Peyer's patch (tissue), 4 donors: ENCODE data around the gene MND1.

Source experiments
- POLR2A ChIP-seq, 2 donors: fragments of 450-650 bp; IDR thresholded peaks; one replicate each; pipeline ENCODE4 v1.5.1; 2017; ENCODE audit warnings: antibody characterized with exemption in 2 of 2, mild to moderate bottlenecking in 2 of 2, moderate library complexity in 2 of 2
- TF ChIP-seq, protein P1 (sequence below), 6 experiments: fragments of 450-650 bp in 4 of 6; fragments of 200-600 bp in 2 of 6; sonication (generic) in 1 of 6; IDR thresholded peaks; one replicate each; pipeline ENCODE4 v1.5.1; 2017 to 2019; ENCODE audit warnings: antibody characterized with exemption in 6 of 6, mild to moderate bottlenecking in 3 of 6, moderate library complexity in 1 of 6

DNA sequence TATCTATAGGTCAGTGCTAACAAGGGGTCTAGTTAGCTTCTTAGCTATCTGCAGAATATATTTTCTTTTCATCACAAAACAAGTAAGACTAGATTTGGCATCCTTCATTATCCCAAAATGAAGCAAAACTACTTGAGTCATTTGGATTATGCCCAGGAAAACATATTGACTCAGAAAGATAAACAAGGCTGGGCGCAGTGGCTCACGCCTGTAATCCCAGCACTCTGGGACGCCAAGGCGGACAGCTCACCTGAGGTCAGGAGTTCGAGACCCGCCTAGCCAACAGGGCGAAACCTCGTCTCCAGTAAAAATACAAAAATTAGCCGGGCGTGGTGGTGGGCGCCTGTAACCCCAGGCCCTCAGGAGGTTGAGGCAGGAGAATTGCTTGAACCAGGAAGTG, 18.0 kb upstream of the MND1 start:
- TF ChIP-seq, protein P1, sequence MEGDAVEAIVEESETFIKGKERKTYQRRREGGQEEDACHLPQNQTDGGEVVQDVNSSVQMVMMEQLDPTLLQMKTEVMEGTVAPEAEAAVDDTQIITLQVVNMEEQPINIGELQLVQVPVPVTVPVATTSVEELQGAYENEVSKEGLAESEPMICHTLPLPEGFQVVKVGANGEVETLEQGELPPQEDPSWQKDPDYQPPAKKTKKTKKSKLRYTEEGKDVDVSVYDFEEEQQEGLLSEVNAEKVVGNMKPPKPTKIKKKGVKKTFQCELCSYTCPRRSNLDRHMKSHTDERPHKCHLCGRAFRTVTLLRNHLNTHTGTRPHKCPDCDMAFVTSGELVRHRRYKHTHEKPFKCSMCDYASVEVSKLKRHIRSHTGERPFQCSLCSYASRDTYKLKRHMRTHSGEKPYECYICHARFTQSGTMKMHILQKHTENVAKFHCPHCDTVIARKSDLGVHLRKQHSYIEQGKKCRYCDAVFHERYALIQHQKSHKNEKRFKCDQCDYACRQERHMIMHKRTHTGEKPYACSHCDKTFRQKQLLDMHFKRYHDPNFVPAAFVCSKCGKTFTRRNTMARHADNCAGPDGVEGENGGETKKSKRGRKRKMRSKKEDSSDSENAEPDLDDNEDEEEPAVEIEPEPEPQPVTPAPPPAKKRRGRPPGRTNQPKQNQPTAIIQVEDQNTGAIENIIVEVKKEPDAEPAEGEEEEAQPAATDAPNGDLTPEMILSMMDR (IDR thresholded peaks at IDR 0.05) = no peak
- TF ChIP-seq POLR2A (IDR thresholded peaks at IDR 0.05) = no peak
